ENCODE measurements around the gene ZNF518A. TPM values are rescaled to one million over a fixed set of nuclear protein-coding genes. Genes with fewer than 3 reads are reported as not detected.

ZNF518A gene
- total and polyA plus RNA-seq, 10 of the 15 experiments (the other 5 are each of a cell fraction or from before 2014, with no cell fraction given), result 3.7 to 24.4 (median 15.4) TPM

DNA sequence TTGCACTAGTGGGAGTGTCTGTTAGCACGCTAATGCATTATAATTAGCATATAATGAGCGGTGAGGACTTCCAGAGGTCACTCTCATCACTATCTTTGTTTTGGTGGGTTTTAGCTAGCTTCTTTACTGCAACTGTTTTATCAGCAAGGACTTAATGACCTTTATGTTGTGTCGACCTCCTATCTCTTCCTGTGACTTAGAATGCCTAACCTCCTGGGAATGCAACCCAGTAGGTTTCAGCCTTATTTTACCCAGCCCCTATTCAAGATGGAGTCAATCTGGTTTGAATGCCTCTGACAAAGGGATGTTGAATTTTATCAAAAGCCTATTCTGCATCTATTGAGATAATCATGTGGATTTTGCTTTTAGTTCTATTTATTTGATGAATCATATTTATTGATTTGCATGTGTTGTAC lies 22.5 kb upstream of the ZNF518A start:
- POLR2A ChIA-PET, result interaction anchor here (1.5 kb wide), 1 partner anchor 17 kb away, joined by 3 read pairs; no protein-coding TSS in a partner anchor
- Histone ChIP-seq H3K27me3 (replicated peaks in 1 of 2; ENCODE audit: control insufficient read depth in 2 of 2, insufficient read depth in 2 of 2, low read length in 1 of 2) (no peaks in the 10 kb centered on the region), H3K4me3 (no peak overlapping the region), H3K27ac (ENCODE audit: control insufficient read depth, insufficient read depth) (no peak overlapping the region), H3K79me2 (ENCODE audit: control insufficient read depth, insufficient read depth, low read length) (no peaks in the 10 kb centered on the region), H3K36me3 (ENCODE audit: control insufficient read depth in 2 of 2, insufficient read depth in 2 of 2, low read length in 1 of 2) (no peaks in the 10 kb centered on the region), H3K4me1 (ENCODE audit: control insufficient read depth, insufficient read depth, low read length) (no peaks in the 10 kb centered on the region), H3K4me2 (ENCODE audit: control insufficient read depth, insufficient read depth) (no peak overlapping the region), H2AFZ (ENCODE audit: control insufficient read depth, low read depth, low read length) (no peak overlapping the region), H3K9me3 (replicated peaks; ENCODE audit: control insufficient read depth, insufficient read depth, low read length) (no peaks in the 10 kb centered on the region; the same call in 2 of the 3 replicates), H3K9ac (ENCODE audit: control insufficient read depth, insufficient read depth, low read length) (no peak overlapping the region), H4K20me1 (ENCODE audit: control insufficient read depth, insufficient read depth) (no peaks in the 10 kb centered on the region)
- in situ Hi-C loops (cut with MboI), result no loop called here
- CTCF ChIA-PET, result interaction anchor here (1.4 to 1.7 kb wide), 2 partner anchors 9 to 12 kb away, joined by 3 read pairs; no protein-coding TSS in a partner anchor
- intact Hi-C loops (cut with micrococcal nuclease; ENCODE audit: unreplicated experiment), result no loop called here
- DNase-seq (ENCODE audit: low read depth, low spot score), result no peak
- no peak for FAIRE-seq
- BruUV-seq (replicated peaks), result no TSS peak
- TF ChIP-seq NR2C1 (IDR thresholded peaks at IDR 0.05), result no peak
- TF ChIP-seq, protein P1, sequence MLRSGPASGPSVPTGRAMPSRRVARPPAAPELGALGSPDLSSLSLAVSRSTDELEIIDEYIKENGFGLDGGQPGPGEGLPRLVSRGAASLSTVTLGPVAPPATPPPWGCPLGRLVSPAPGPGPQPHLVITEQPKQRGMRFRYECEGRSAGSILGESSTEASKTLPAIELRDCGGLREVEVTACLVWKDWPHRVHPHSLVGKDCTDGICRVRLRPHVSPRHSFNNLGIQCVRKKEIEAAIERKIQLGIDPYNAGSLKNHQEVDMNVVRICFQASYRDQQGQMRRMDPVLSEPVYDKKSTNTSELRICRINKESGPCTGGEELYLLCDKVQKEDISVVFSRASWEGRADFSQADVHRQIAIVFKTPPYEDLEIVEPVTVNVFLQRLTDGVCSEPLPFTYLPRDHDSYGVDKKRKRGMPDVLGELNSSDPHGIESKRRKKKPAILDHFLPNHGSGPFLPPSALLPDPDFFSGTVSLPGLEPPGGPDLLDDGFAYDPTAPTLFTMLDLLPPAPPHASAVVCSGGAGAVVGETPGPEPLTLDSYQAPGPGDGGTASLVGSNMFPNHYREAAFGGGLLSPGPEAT (IDR thresholded peaks at IDR 0.05; ENCODE audit: low read depth), result no peak
- TF ChIP-seq NFIC (IDR thresholded peaks at IDR 0.05; ENCODE audit: low read depth, low read length), result no peak
- TF ChIP-seq MYC (IDR thresholded peaks at IDR 0.05; ENCODE audit: insufficient read depth, insufficient read length, insufficient replicate concordance, low read length, severe bottlenecking), result no peak
- TF ChIP-seq, protein P2, sequence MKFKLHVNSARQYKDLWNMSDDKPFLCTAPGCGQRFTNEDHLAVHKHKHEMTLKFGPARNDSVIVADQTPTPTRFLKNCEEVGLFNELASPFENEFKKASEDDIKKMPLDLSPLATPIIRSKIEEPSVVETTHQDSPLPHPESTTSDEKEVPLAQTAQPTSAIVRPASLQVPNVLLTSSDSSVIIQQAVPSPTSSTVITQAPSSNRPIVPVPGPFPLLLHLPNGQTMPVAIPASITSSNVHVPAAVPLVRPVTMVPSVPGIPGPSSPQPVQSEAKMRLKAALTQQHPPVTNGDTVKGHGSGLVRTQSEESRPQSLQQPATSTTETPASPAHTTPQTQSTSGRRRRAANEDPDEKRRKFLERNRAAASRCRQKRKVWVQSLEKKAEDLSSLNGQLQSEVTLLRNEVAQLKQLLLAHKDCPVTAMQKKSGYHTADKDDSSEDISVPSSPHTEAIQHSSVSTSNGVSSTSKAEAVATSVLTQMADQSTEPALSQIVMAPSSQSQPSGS (IDR thresholded peaks at IDR 0.05; ENCODE audit: low read length), result no peak
- no peak for TF ChIP-seq MYB (IDR thresholded peaks at IDR 0.05; ENCODE audit: borderline replicate concordance, low read depth, low read length)
- no peak for TF ChIP-seq IRF4 (IDR thresholded peaks at IDR 0.05; ENCODE audit: low read depth, low read length)
- TF ChIP-seq RAD21 (IDR thresholded peaks at IDR 0.05; ENCODE audit: insufficient read depth, low read depth, low read length), result no peak
- TF ChIP-seq PAX5 (IDR thresholded peaks at IDR 0.05; ENCODE audit: borderline replicate concordance, low read depth, low read length), result no peak
- RAD21 ChIA-PET (ENCODE audit: unreplicated experiment), result no interaction called here
- SMC1A ChIA-PET (ENCODE audit: uncharacterized antibody, unreplicated experiment), result interaction anchor here (0.6 to 1.5 kb wide), 3 partner anchors 13 to 91 kb away, joined by 3 to 5 read pairs (median 3); no protein-coding TSS in a partner anchor
- ATAC-seq, result no peak
- WGBS (ENCODE audit: insufficient coverage, insufficient replicate concordance, low lambda C conversion rate, missing lambda C conversion rate), result 19% methylated on average over 3 of the region's 3 CpGs

All from GM12878 (cell line).